ENCODE results near the gene GALNT15.

Gene GALNT15

DNA sequence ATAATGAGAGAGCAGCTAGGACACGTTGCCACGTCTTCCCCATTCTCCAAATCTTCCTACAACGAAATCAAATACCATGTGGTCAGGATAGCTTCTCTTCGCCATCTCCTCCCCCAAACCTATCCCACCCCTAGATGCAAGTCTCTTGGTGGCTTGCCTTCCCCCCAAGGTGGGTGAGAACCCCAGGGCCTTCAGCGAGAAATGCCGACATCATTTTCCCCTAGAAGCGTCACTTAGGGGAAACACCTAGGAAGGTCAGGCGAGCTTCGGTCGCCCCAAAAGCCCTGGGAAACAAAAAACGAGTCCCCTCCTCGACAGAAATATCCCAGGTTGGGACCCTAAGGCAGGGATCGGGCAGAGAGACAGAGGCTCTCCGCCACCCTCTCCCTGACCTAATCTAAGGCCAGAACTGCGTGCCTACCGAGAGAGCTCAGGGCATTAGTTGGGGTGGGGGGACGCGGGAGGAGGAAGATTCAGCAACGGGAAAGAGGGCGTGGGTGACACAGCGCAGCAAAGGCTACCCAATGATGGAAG lies 89.8 kb downstream of the GALNT15 start:
- TF ChIP-seq, protein P1, sequence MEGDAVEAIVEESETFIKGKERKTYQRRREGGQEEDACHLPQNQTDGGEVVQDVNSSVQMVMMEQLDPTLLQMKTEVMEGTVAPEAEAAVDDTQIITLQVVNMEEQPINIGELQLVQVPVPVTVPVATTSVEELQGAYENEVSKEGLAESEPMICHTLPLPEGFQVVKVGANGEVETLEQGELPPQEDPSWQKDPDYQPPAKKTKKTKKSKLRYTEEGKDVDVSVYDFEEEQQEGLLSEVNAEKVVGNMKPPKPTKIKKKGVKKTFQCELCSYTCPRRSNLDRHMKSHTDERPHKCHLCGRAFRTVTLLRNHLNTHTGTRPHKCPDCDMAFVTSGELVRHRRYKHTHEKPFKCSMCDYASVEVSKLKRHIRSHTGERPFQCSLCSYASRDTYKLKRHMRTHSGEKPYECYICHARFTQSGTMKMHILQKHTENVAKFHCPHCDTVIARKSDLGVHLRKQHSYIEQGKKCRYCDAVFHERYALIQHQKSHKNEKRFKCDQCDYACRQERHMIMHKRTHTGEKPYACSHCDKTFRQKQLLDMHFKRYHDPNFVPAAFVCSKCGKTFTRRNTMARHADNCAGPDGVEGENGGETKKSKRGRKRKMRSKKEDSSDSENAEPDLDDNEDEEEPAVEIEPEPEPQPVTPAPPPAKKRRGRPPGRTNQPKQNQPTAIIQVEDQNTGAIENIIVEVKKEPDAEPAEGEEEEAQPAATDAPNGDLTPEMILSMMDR (IDR thresholded peaks at IDR 0.05; ENCODE audit: poor library complexity, severe bottlenecking) = no peak
- Histone ChIP-seq H3K4me3 (ENCODE audit: severe bottlenecking) (peak overlapping the region; percentile 63), H3K27me3 (ENCODE audit: insufficient read depth, poor library complexity, severe bottlenecking) (no peaks in the 10 kb centered on the region), H3K27ac (ENCODE audit: poor library complexity, severe bottlenecking) (peak overlapping the region; percentile 18), H3K4me1 (ENCODE audit: insufficient read depth, poor library complexity, severe bottlenecking) (peaks cover 10% of the 10 kb centered on the region), H3K9me3 (ENCODE audit: severe bottlenecking) (no peaks in the 10 kb centered on the region), H3K36me3 (ENCODE audit: low read depth) (peaks cover 44% of the 10 kb centered on the region)
- no peak for DNase-seq (ENCODE audit: low spot score)
- ATAC-seq (ENCODE audit: low read depth) = no peak

DNA sequence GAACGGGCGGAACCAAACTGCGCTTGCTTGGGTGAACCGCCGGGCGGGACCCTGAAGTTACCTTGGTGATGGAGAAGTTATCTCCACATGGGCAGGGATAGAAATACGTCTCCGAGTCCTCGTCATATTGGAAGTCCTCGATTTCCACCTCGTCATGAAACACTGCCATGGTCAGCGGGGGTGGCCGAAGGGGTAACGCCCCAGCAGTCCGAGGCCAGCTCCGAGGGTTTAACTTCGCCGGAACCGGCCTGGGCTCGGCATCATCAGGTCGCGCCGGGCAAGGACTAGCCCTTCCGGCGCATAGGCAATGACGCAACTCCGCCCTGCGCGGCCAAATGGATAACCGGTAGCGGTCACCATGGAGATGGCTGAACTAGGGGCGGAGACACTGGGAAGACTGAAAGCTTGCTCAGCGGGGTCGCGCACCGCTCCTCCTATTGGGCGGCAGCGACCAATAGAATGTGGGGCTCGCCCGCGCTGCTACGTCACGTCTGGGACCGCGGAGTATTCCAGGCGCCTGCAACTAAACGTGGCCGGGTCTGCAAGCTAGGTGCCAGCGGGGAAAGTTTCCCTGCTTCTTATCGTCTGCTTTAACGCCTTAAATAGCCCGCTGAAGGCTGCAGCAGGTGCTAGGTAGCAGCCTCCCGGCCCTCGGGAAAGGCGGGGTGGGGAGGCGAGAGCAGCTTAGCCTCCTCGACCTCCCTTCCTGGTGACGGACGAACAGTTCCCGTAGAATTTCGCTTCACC lies 90.4 kb downstream of the GALNT15 start, which contains the start of the genes DPH3 and OXNAD1:
DPH3 (minus strand) TSS at position 236 of the 747 bp plus-strand sequence; CDS start at position 169, 67 bp downstream.
OXNAD1 (plus strand) TSS at position 505 of the 747 bp plus-strand sequence. CDS start 5,741 bp downstream, outside the sequence.
- peak; percentile 100 for DNase-seq (ENCODE audit: low spot score)
- peaks cover 10% of the 10 kb centered on the region for H3K4me1 ChIP-seq (ENCODE audit: insufficient read depth, poor library complexity, severe bottlenecking)
- peaks cover 44% of the 10 kb centered on the region for H3K36me3 ChIP-seq (ENCODE audit: low read depth)
- no peaks in the 10 kb centered on the region for H3K27me3 ChIP-seq (ENCODE audit: insufficient read depth, poor library complexity, severe bottlenecking)
- TF ChIP-seq, protein P1 (IDR thresholded peaks at IDR 0.05; ENCODE audit: poor library complexity, severe bottlenecking) = no peak
- H3K9me3 ChIP-seq (ENCODE audit: severe bottlenecking) = no peaks in the 10 kb centered on the region
- H3K27ac ChIP-seq (ENCODE audit: poor library complexity, severe bottlenecking) = peak within 1 kb of the TSS; percentile 30
- H3K4me3 ChIP-seq (ENCODE audit: severe bottlenecking) = peak within 1 kb of the TSS; percentile 63
- peak; percentile 98 for ATAC-seq (ENCODE audit: low read depth)

DNA sequence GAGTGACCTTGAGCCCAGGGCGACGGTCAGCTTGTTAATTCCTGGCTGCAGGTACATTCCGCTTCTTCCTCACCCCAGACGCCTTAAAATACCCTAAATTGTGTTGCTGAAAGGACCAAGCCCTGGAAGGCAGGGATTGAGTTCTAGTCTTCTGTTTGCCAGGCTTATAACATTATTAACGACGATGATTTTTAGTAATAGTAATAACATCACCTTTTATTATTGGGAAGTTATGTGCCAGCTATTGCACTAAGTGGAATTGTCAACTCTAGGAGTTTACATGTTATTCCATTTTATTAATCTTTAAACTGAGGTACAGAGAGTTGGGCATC lies 90.9 kb downstream of the GALNT15 start:
- ATAC-seq (ENCODE audit: low read depth) = no peak
- Histone ChIP-seq H3K36me3 (ENCODE audit: low read depth) (peaks cover 44% of the 10 kb centered on the region), H3K9me3 (ENCODE audit: severe bottlenecking) (no peaks in the 10 kb centered on the region), H3K27me3 (ENCODE audit: insufficient read depth, poor library complexity, severe bottlenecking) (no peaks in the 10 kb centered on the region), H3K27ac (ENCODE audit: poor library complexity, severe bottlenecking) (peak overlapping the region; percentile 30), H3K4me1 (ENCODE audit: insufficient read depth, poor library complexity, severe bottlenecking) (peaks cover 10% of the 10 kb centered on the region), H3K4me3 (ENCODE audit: severe bottlenecking) (peak overlapping the region; percentile 63)
- DNase-seq (ENCODE audit: low spot score) = no peak
- TF ChIP-seq, protein P1 (IDR thresholded peaks at IDR 0.05; ENCODE audit: poor library complexity, severe bottlenecking) = no peak

DNA sequence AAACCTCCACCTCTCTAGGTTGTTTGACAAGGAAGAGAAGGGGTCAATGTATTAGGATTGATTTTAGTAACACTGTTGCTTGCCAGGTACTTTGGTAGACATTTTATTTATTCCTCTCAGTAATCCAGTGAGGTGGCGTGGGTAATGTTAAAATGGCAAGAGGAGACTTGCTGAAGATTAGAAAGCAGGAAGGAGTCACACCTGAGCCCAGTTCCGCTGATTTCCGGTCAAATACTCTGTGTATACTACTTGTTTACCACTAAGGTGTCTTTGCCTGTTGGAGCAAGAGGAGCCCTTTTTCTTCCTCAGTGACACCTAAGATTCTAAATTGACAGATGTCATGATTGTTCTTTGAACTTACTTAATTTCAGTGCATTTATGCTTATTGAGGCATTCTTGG lies 92.2 kb downstream of the GALNT15 start:
- Histone ChIP-seq H3K27me3 (ENCODE audit: insufficient read depth, poor library complexity, severe bottlenecking) (no peaks in the 10 kb centered on the region), H3K4me1 (ENCODE audit: insufficient read depth, poor library complexity, severe bottlenecking) (peaks cover 10% of the 10 kb centered on the region), H3K4me3 (ENCODE audit: severe bottlenecking) (peak overlapping the region; percentile 0), H3K9me3 (ENCODE audit: severe bottlenecking) (no peaks in the 10 kb centered on the region), H3K27ac (ENCODE audit: poor library complexity, severe bottlenecking) (peak overlapping the region; percentile 20), H3K36me3 (ENCODE audit: low read depth) (peaks cover 44% of the 10 kb centered on the region)
- ATAC-seq (ENCODE audit: low read depth) (no peak), DNase-seq (ENCODE audit: low spot score) (no peak)
- TF ChIP-seq, protein P1 (IDR thresholded peaks at IDR 0.05; ENCODE audit: poor library complexity, severe bottlenecking) = no peak

DNA sequence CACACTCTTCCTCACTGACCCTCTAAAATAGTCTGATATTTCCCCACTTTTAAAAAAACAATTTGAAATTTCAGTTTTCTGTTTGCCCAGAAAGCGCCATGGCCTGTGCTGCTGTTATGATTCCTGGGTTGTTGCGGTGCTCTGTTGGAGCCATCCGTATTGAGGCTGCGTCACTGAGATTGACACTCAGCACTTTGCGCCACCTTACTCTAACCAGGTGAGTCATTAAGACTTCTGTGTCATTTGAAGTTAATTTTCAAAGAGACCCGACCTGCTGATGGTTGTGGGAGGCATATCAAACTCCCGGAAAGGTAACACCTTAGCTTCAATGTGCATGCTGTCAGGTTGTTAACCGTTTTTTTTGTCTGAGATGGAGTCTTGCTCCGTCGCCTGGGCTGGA lies 96.4 kb downstream of the GALNT15 start:
- no peak for DNase-seq (ENCODE audit: low spot score)
- no peak for ATAC-seq (ENCODE audit: low read depth)

More for the DNA sequence above, 96.4 kb downstream of the GALNT15 start:
- peaks cover 9% of the 10 kb centered on the region for H3K4me1 ChIP-seq (ENCODE audit: insufficient read depth, poor library complexity, severe bottlenecking)
- no peak overlapping the region for H3K4me3 ChIP-seq (ENCODE audit: severe bottlenecking)
- peaks cover 58% of the 10 kb centered on the region for H3K36me3 ChIP-seq (ENCODE audit: low read depth)
- TF ChIP-seq, protein P1 (IDR thresholded peaks at IDR 0.05; ENCODE audit: poor library complexity, severe bottlenecking) = no peak
- H3K27me3 ChIP-seq (ENCODE audit: insufficient read depth, poor library complexity, severe bottlenecking) = no peaks in the 10 kb centered on the region
- H3K9me3 ChIP-seq (ENCODE audit: severe bottlenecking) = no peaks in the 10 kb centered on the region
- no peak overlapping the region for H3K27ac ChIP-seq (ENCODE audit: poor library complexity, severe bottlenecking)

All from RWPE2 (cell line).